NK-92 (cell line): ENCODE data around the gene PBX2.
"Not testable (repeated sequence)": the region's sequence is repeated elsewhere in the genome, so short reads cannot be mapped to it uniquely, and the experiment has no call there.

Experiments used
- DNase-seq: peaks from one replicate; lab custom pipeline; 2025; ENCODE audit not compliant: unreplicated experiment; lab: John Stamatoyannopoulos, UW

PBX2 gene

DNA sequence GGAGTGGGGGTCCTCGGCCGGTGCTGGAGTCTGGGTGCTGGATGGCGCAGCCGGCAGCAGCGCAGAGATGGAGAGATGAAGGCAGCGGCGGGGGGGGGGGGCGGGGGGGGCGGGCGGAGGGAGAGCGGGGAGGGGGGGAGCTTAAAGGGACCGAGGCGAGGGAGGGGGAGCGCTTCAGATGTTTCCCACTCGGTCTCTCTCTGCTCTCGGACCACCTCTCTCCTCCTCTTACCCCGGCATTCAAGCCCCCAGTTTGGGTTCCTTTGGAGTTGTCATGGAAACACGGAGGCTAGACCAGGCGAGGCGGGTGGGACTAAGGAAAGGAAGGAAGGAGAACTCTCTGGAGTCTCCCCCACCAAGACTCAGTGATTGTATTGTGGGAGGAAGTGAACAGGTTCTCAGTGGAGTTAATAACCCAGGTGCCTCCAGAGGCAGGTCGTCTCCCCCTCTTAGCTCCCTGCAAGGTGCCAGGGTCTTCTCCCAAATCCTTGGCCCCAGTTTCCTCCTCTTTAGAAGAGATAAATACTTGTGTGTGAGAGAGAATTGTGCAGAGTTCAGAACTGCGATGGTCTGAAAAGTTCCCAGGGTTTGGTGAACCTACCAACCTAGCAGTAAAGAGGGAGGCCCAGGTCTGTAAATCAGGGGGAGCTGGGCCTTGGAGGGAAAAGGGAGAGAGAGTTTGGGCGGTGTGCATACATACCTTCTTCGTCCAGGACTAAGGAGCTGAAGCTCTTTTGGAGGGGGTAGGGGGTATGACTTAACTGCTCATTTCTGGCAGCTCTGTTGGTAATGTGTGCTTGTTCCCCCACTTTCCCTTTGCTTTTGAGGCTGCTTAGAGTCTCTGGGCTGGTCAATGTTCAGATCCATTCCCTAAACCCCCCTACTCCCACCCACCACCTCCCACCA lies 37.9 kb downstream of the PBX2 start, which contains the start of gene PRRT1:
Gene PRRT1 (minus strand): TSS at position 77 of the 906 bp plus-strand sequence. CDS start 112 bp downstream, outside the sequence.
- no peak for DNase-seq

DNA sequence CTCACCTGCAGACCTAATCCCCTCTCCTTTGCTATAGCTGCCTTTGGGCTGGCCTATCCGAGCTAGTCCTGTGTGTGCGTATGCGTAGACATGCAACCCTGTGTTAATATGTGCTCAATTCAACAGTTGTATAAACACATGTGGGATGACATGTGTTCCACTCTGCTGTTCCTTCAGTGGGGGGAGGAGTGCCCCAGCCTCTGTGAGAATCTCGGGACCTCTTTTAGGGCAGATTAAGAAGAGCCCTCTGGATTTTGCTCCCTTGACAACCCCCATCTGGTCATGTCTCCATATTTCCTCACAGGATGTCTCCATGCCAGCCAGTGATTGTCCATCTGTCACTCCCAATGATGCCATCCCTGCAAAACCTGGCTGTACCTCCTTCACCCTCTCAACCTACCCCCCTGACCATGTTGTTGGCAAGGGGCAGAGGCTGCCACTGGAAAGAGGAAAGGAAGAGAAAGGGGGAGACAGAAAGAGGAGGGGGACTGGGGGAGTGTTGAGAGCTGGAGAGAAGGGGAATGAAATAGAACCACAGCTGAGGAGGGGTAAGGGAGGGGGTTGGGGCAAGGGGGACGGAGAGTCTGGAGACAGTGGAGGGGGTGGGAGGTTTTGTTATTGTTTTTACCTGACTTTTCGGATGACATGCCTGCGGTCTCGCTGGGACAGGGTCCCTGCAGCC lies 38.7 kb downstream of the PBX2 start:
- DNase-seq, result no peak

DNA sequence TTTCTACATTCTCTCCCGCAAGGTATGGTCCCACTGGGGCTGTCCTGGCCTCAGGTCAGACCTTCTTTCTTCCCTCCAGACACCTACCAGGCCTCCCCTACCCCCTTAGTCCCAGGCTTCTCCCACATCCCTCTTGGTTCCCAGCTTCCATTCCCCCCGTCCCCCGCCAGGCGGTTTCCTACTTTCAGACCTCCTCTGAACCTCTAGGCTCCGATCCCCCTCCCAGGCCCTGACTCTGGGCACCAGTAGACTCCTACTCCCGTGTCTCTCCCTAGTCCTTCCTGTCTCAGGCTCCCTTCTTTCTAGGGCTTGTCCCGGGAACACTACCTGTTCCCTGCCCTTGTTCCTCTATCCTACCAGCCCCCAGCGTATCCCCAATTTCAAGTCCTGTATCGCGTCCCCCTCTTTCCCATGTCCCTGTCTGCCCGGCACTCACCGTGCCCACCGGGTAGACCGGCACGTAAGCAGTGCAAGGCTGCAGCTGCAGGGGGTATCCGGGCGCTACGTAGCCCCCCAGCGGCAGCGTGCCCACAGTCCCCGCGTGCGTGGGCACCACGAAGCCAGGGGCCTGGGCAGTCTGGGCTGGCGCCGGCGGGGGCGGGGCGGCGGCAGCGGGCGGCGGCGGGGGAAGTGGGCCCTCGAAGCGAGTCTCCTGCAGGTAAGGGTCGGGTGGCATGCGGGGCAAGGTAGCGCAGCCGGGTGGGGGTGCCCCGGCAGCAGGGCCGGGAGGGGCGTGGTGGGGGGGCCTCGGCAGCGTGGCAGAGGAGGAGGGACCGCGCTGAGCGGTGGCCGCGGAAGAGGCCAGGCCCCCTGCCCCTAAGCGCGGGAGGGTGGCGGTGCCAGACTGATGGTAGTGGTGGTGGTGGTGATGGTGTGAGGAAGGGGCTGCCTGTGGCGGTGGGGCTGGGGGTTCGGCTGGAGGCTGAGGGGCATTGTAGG lies 39.8 kb downstream of the PBX2 start:
- DNase-seq, result no peak

DNA sequence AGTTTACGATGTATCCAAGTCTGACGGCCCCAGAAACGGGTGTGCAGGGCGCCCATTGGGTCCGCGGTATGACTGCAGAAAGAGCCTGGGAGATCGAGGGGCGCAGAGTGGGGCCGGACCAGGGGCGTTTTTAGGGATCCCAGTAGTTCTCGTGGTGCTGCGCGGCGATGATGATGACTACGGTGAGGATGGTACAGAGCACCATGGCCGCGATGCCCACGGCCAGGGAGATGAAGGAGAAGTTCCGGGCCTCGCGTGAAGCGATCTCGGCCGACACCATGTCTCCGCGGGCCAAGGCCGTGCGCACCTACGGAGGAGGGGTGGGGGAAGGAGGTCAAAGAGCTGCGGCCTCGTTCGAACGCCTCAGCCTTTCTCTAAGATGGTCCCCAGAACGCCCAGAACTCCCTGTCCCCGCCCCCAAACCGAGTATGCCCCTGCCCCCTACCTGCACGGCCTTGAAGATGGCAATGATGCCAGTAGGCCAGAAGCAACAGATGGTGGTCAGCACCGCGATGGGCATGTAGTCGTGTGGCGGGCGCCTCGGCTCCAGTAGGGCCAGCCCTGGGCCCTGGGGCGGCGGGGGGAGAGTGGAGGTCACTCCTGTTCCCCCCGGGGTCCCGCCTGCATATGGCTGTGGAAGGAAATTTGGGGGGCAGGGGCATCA lies 40.8 kb downstream of the PBX2 start:
- no peak for DNase-seq

DNA sequence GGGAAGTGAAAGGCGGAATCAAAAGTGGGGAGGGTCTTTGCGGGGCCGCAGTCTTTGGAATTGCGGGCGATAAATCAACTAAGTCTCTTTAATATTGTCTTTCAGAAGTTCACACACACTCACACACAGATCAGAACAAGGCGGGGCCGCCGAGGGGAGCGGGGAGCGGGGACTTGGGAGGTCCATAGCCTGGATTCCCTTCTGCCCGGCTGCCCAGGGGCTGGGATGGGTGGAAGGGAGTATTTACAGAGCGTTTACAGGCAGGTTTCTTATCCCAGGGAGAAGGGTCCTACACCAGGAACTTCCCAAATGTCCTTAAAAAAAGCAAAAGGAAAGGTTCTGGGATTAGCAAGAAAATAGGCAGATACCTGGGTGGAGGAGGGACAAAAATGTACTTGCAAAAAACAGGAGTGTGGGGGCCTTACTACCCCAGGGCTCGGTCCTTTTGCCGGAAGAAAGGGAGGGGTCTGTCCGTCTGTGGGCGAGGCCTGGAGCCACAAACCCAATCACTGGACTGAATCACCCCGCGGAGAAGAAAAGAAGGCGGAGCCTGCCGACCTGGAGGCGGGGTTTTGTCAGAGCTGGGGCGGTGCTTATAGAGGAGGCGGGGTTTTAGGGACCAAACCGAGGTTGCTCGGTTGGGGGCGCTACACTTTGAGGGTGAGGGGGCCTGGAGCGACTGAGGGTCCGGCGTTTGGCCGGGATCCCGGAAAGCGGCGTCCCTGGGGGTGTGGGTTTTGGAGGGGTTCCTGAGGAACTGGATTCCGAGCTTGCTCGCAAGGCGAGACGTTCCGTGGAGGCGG lies 41.5 kb downstream of the PBX2 start:
- no peak for DNase-seq

DNA sequence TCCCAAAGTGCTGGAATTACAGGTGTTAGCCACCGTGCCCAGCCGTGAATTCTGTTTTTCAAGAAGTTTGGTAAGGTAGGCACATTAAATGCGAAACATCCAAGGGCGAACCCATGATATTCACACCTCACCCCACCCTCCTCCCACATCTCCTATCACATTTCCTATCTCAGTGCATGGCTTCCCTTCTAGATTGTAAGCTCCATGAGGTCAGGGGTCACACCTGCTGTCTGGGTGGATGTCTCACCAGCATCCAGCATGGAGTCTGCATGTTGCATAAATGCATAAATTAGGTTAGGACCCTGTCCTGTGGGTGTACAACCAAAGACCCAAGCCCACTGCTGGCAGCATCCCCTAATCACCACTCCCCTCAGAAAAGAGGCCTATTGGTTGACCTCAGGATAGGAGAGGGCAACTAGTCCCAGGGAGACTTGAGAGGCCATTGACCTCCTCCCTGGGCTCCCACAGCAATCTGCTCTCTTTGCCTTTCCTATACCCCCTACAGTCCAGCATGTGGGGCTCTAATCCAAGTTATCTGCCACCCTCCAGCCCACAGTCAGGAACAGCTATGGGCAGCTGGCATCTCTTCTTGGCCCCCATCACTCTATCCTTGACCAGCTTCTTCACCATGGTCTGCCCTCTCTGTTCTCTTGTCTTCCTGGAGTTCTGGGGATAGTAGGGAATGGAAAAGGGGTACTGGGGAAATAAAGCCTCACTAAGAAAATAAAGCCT lies 42.4 kb downstream of the PBX2 start:
- DNase-seq, result no peak

DNA sequence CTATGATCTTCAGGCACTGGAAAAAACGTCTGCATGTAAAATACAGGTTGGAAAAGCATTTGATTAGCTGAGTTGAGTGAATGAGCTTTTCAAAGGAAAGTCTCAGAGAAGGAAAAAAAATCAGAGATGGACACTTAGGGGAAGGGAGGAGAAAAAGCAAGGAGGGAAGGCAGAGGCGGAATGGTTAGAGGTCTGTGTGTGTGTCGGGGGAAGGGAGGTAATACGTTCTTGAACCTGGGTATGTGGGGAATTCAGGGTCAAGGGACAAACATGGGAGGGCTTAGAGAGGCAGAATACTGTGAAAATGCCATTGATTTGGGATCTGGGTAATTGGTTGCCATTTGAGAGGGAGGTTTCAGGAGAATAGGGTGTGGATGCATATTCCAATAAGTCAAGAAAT lies 43.3 kb downstream of the PBX2 start:
- DNase-seq, result no peak

DNA sequence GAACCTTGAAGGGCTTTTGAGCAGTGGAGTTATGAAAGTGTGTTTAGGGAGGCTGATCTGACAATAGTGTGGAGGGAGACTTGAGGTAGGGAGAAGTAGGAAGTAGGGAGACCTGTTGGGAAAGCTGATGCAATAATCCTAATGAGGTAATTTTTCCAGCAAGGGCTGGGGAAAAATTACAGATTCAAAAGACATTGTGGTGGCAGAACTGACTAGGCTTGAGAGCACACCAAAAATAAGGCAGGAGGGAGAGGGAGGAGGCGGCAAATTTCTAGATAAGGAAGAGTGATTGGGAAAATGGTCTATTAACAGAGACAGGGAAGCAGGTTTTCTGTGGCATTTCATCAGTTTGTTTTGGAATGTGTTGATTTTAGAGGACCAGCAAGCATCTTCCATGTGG lies 43.7 kb downstream of the PBX2 start:
- no peak for DNase-seq

DNA sequence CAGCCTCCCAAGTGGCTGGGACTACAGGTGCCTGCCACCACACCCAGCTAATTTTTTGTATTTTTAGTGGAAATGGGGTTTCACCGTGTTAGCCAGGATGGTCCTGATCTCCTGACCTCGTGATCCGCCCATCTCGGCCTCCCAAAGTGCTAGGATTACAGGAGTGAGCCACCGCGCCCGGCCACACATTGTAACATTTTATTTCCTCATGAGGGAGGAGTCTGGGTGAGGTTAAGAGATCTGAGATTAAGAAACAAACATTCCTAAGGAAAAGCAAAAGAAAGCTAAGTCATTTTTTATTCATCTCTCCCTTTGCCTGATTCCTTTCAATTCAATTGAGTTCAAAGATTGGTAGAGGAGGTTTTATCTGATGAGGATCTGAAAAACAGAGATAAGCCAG lies 45.8 kb downstream of the PBX2 start:
- DNase-seq, result not testable (repeated sequence)

DNA sequence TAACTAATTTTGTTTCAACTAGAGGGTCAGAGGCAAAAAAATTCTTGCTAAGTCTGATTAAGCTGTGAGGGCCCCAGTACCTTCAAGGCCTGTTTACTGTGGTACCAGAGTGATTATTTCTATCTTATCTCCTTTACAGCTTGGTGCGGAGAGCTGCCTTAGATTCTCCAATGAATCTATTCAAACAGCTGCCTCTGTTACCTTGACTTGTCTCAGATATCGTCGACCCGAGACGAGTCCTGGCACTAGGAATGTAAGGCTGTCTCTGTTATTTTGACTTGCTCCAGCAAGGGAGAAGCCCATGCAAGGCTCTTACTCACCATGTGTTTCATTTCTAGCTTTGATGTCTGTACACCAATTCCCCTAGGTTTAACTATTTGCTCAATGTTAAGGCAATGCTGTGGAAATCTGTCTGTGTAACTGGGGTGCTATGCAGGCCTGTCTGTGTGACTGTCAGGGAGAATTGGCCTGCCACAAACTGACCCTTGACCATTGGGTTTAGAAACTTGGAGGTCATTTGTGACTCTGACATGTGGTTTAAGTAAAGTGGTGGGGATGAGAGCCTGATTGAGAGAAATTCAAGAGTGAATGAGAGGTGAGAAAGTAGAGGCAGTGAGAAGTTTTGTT lies 49.5 kb downstream of the PBX2 start:
- no peak for DNase-seq

DNA sequence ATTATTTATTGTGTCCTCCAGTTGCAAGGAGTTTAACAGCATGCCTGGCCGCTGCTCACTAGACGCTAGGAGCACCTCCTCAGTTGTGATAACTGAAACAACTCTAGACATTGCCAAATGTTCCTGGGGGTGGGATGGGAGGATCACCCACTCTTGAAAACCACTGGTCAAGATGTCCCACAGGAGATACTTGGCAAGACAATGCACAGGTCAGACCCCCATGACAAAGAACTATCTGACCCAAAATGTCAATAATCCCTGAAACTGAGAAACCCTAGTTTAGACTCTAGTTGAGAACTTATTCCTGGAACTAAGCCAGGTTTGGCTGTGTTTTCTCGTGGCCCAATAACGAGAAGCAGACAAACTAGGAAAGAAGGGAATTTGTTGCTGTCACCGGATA lies 50.4 kb downstream of the PBX2 start:
- DNase-seq, result no peak

DNA sequence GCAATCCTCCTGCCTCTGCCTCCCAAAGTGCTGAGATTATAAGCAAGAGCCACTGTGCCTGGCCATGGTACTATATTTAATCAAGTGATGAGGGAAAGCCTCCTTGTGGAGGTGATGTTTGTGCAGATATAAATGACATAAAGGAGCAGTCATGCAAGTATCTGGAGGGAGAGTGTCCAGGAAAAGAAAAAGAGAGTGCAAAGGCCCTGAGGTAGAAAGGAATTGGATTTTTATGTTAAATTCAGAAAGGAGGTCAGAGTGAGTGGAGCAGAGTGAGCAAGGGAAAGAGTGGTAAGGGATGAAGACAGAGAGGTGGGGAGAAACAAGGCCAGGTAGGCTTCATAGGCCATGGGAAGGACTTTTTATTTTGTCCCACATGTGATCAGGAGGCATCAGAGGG lies 52.5 kb downstream of the PBX2 start:
- no peak for DNase-seq
